GM21717 (cell line): Measurements from ENCODE around the gene ADSS1.

Source experiments
- ATAC-seq: cut with Tn5 transposase; IDR thresholded peaks from one replicate; pipeline ENCODE4 v1.9.1; 2021; ENCODE audit warnings: mild to moderate bottlenecking, moderate library complexity; ENCODE audit not compliant: unreplicated experiment

ADSS1 gene

GRCh38 chr14:104686624-104687517 is 37.2 kb upstream of the ADSS1 start:
- no peak for ATAC-seq

DNA sequence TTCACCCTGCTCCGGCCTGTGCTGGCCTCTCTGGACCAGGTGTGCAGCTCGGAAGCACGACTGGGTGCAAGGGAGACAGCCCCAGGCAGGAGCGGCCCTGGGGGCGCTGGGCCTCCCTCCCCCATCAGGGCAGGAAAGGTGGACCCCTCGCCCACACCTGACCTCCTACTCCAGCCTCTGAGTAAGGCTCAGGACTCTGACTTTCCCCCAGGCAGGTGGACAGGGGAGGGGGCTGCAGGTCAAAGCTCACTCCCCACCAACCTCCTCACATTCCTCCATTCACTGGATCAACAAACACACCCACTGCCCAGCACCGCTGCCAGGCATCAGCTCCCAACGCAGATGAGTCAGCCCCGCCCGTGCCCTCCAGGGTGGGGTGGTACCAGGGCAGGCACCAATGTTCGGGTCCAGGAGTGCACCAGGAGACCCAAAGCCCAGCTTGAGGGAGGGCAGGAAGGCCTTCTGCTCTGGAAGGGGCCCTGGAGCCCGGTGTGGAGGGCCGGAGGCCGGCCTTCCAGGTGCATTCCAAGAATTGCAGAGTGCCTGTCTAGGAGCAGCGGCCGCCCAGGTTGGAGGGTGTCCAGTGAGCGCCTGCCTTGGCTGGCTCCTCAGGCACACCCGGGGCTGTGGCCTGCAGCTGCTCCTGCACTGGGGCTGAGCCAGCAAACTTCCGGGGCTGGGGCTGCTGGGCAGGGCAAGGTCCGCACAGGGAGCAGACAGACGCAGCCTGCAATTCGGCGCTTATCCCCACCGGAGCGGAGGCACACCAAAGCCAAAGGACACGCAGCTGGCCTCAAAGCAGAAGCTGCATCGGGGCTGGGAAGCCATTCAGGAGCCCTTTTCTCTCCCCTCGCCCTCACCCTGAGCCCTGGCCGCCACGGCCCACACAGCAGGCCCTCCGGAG is 36.2 kb upstream of the ADSS1 start:
- no peak for ATAC-seq

- ATAC-seq = no peak
These were observed 35.4 kb upstream of the ADSS1 start for GRCh38 chr14:104688505-104689108.

GRCh38 chr14:104689109-104689880 is 34.7 kb upstream of the ADSS1 start, which contains the start of gene INF2:
INF2 (plus strand) TSS chr14:104689618; CDS start chr14:104701366, 11,748 bp downstream.
- no peak for ATAC-seq

DNA sequence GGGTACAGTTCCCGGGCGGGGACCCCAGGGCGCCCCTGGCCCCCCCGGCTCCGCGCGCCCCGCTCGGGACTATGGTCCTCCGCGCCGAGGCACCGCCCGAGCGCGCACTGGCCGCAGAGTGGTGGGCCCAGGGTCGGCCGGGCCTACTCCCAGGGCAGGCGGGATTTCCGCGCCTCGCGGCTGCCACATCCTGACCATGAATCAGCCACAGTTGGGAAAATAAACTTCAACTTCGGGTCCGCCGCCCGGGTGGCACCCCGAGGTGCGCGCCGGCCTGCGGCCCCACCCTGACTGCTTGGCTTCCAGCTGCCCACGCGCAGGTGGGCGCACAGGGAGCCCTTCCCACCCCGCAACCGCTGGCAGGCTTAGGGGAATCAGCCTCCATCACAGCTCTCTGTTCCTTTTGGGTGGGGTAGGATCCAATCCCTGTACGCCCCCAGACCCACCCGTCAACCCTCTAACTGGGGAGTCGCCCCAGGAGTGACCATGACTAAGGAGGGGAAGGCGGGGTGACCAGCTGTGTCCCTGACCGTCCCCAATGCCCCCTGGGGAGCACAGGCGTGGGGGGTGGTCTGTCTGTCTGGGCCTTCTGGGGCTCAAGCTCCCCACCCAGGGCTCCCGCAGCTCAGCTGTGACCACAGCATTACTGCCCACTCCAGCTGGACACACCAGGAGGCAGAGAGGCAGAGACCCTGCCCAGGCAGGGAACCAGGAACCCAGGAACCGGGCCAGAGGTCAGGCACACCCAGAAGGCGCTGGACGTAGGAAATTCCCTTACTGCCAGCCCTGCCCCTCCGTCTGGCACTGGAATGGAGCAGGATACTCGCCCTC is 33.9 kb upstream of the ADSS1 start:
- ATAC-seq = no peak

GRCh38 chr14:104690861-104691455 is 33.1 kb upstream of the ADSS1 start:
- no peak for ATAC-seq

- no peak for ATAC-seq
These were observed 32.3 kb upstream of the ADSS1 start for GRCh38 chr14:104691546-104692260.

- no peak for ATAC-seq
These were observed 31.6 kb upstream of the ADSS1 start for GRCh38 chr14:104692261-104692938.

DNA sequence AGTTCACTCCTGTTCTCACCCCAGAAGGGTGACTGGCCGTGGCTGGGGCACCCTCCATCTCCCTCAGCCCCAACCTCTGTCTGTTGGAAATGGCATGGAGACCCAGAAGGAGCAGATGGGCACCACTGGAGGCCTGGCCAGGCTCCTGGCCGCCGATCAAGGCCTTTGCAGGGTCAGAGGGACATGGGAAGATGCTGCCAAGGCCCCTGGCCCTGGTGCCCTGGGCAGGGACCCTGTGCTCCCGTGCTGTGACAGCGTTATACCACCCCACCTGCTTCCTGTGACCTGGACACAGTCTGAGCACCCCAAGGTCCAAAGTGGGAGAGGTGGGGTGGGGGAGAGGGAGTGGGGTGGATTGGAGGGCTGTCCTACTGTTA is 31.1 kb upstream of the ADSS1 start:
- no peak for ATAC-seq

DNA sequence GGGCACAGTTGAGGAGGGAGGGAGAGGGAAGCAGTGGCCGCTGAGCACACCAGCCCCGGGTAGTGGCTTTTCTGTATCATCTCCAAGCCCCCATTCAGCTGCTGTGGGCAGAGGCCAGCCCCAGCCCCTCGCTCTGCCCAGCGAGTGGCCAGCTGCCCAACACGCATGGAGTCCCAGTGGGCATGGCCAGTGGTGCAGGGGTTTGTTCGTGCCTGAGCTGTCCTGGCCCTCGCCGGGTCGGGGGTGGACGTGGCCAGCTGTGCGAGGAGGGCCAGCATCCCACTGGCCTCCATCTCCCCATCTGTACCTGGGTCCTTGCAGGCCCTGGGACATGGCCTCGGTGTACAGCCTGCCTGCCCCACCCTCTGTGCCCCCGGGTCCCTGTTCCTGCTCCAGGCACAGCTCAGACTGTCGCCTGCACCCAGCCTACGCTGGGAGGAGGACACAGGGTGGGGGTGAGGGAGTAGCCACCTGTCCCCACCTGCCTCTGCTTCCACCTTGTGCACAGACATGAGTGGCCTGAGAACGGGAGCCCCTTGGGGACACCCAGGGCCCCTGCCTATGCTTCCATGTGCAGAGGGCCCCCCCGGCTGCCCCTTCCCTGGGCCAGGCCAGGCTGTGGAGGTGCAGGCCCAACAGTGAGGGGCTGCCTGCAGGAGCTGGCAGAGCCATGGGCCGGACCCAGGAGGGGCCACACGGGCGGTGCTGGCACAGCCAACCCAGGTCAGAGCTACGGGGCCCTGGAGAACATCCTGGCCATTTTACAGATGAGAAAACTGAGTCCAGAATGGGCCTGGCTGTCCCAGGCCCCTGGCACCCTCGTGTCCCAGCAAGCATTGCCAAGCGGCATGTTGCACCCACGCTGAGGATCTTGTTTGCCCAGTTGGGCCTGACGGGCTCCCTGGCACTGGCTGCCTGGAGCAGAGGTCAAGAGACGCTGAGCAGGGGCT is 30.3 kb upstream of the ADSS1 start:
- ATAC-seq = no peak

DNA sequence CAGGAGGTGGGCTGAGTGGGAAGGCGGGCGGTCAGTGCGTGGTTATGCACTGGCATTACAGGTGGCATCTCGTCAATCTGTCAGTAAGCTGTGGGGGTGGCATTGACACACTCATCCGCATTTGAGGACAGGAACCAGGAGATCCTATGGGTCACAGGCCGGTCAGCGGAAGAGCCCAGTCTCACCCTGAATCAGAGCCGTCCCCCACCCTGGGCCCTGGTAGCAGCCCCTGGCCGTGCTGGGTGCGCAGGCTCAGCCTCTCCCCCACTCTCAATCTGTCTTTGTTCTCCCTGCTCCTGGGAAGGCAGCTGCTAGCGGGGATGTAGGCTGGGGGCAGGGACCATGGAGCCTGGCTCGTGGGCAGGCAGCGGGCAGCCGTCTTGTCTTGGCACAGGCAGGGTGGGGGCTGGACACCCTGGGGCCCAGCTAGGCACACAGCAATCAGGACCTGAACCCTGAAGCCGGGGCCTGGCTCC is 29.5 kb upstream of the ADSS1 start:
- ATAC-seq = no peak

DNA sequence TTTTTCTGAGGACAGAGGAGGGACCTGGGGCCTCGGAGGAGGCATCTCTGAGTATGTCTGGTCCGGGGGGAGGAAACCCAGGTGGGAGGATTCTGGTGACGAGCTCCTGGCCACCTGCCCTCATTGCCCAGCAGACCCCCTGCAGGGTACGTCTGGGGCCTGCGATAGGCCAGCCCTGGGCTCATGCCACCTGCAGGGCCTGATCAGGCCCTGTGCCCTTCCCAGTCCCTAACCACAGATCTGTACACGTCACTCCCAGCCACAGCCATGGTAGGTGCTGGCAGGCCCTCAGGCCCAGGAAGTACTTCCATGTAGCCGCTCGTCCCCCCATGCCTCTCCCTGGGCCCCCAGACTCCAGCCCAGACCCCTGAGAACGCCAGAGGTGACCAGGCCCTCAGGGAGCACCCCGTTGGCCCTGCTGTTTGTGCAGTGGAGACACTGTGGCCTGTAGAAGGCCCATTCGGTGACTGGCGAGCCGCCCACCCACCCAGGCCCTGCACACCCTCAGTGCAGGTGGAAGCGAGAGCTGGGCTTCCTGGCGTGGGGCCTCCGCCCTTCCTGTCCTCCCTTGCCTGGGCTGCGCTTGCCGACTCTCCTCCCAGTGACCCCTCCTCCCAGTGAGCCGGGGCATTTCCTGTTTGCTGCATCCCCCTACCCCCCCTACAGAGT is 28.9 kb upstream of the ADSS1 start:
- ATAC-seq = no peak

GRCh38 chr14:104695660-104696000 is 28.4 kb upstream of the ADSS1 start:
- no peak for ATAC-seq

GRCh38 chr14:104696671-104697316 is 27.2 kb upstream of the ADSS1 start:
- ATAC-seq = no peak

DNA sequence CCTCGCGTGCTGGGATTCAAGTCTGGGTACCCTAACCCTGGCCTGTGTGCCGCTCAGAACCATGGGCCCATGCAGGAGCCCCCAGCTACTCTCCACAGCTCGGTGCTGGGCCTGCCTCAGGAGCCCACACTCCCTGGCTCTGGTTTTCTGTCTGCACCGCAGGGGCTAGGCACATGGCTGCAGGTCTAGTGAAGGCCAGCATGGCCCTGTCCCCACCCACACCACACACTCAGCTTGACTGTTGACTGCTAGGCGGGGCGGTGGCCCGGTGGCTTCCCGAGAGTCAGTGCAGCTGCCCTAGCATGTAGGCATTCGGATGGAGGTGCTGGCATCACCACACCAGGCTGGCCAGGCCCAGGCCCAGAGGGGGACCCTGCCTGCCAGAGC is 26.7 kb upstream of the ADSS1 start:
- ATAC-seq = no peak
